Dendritic cell treated with granulocyte-macrophage colony-stimulating factor and Interleukin-4, amounts not matched to agents 40 ng/mL and 50 ng/mL, for 4 days (primary cell): ENCODE measurements around the gene MRGPRD.

Experiments
- H3K27ac Mint-ChIP-seq: one replicate; pipeline ENCODE4 v1.8.0; 2022; ENCODE audit warnings: mild to moderate bottlenecking, mixed read lengths
- H3K27me3 Mint-ChIP-seq: one replicate; pipeline ENCODE4 v1.8.0; 2022; ENCODE audit warnings: mild to moderate bottlenecking, mixed read lengths
- H3K36me3 Mint-ChIP-seq: one replicate; pipeline ENCODE4 v1.8.0; 2022; ENCODE audit warnings: low read depth, mixed read lengths
- H3K4me1 Mint-ChIP-seq: one replicate; pipeline ENCODE4 v1.8.0; 2022; ENCODE audit warnings: low read depth, mixed read lengths
- H3K4me3 Mint-ChIP-seq: one replicate; pipeline ENCODE4 v1.8.0; 2022; ENCODE audit warnings: mild to moderate bottlenecking, moderate library complexity, mixed read lengths
- H3K9me3 Mint-ChIP-seq: one replicate; pipeline ENCODE4 v1.8.0; 2022; ENCODE audit warnings: mixed read lengths
- intact Hi-C: fragments of 100-400 bp; cut with micrococcal nuclease; formaldehyde crosslinking; loops from one replicate; pipeline ENCODE4 v1.15.0; 2022

The MRGPRD gene, protein sequence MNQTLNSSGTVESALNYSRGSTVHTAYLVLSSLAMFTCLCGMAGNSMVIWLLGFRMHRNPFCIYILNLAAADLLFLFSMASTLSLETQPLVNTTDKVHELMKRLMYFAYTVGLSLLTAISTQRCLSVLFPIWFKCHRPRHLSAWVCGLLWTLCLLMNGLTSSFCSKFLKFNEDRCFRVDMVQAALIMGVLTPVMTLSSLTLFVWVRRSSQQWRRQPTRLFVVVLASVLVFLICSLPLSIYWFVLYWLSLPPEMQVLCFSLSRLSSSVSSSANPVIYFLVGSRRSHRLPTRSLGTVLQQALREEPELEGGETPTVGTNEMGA

DNA sequence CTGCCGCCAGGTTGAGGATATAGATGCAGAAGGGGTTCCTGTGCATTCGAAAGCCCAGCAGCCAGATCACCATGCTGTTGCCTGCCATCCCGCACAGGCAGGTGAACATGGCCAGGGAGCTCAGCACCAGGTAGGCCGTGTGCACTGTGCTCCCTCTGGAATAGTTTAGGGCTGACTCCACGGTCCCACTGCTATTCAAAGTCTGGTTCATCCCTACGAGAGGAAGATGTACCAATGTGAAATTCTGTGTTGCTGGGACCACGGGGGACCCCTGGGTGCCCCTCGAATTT is at the start of gene MRGPRD:
Gene MRGPRD (minus strand): TSS at position 211 of the 290 bp plus-strand sequence. CDS start 0 bp downstream, at position 211.
- Mint-ChIP-seq H3K4me1 (no peaks in the 10 kb centered on the region), H3K27me3 (peaks cover 53% of the 10 kb centered on the region)

DNA sequence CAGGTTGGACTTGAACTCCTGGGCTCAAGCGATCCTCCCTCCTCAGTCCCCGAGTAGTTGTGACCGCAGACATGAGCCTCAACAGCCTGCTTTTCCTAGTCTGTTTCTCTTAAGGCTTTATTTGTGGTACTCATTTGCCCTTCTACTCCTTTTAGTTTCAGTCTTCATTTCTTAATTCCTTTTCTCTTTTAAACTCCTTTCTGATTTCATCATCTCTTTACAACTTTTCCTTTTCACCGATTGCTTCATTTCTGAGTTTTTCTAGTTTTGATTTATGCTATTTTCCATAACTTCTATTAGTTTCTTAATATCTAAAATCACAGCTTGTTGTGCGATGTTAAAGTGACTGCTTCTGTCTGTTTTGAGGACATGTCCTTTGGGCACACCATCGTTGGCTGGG is 49.5 kb upstream of the MRGPRD start:
- no peak overlapping the region for H3K4me3 Mint-ChIP-seq

More for the DNA sequence above, at the start of gene MRGPRD:
- intact Hi-C loops: no loop called here
- Mint-ChIP-seq H3K4me3 (no peak within 1 kb of the TSS), H3K36me3 (no peaks in the 10 kb centered on the region), H3K9me3 (no peaks in the 10 kb centered on the region), H3K27ac (no peak within 1 kb of the TSS)

DNA sequence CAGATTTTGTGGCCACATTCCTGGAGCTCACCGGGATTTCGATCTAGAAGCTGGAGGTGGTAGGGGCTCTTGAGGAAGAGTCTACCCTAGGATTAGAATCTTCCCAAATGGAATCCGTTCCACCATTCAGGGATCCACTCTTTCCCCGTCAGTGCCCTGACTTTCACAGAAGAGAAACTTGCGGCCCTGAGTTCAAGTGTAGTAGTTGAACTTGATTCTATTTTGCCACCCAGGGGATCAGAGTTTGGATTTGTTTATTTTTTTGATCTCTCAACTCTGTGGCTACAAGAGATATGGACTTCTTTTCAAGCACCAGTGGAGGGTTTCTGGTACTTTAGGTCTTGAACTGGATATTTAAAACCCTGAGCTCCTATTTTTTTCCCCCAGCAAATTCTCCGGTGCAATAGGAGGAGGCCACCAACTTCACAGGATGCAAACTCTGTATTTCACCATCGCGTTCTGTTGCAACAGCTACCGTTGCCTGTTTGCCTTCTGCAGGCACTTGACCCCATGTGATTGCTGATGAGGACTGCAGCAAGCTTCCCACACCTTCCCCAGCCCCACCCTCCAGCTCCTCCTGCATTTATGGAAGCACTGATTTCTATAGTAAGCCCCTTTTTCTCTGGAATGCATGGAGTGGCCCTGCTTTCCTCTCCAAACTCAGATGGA is 47.1 kb upstream of the MRGPRD start:
- intact Hi-C loops: no loop called here
- Mint-ChIP-seq H3K27ac (no peak overlapping the region), H3K4me3 (no peak overlapping the region)

More for the DNA sequence above, 49.5 kb upstream of the MRGPRD start:
- no peaks in the 10 kb centered on the region for H3K9me3 Mint-ChIP-seq
- no peaks in the 10 kb centered on the region for H3K36me3 Mint-ChIP-seq
- no peaks in the 10 kb centered on the region for H3K27me3 Mint-ChIP-seq
- peaks cover 35% of the 10 kb centered on the region for H3K4me1 Mint-ChIP-seq
- H3K27ac Mint-ChIP-seq: no peak overlapping the region
- intact Hi-C loops: no loop called here

DNA sequence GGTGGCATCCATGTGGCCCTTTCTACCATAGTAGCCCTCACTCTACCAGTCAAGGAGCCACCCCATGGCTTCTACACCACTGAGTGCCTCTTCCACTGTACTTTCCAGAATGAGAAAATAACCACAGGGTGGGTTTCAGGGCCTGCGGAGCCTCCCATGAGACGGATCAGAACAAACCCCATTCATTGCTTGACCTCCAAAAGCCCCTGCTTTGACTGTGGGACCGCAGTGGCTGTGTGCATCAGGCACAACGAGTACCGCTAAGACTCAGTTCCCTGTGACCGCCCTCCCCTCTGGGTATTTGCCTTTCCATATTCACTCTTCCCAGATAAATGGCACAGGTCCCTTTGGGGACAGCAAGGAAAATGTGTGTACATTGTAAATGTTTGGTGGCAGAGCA is 43.7 kb upstream of the MRGPRD start:
- H3K4me3 Mint-ChIP-seq: no peak overlapping the region
- intact Hi-C loops: no loop called here
- H3K9me3 Mint-ChIP-seq: no peaks in the 10 kb centered on the region
- H3K27me3 Mint-ChIP-seq: no peaks in the 10 kb centered on the region
- no peaks in the 10 kb centered on the region for H3K36me3 Mint-ChIP-seq
- H3K4me1 Mint-ChIP-seq: peaks cover 10% of the 10 kb centered on the region
- no peak overlapping the region for H3K27ac Mint-ChIP-seq

More for the DNA sequence above, 47.1 kb upstream of the MRGPRD start:
- Mint-ChIP-seq H3K36me3 (no peaks in the 10 kb centered on the region), H3K27me3 (no peaks in the 10 kb centered on the region), H3K9me3 (no peaks in the 10 kb centered on the region), H3K4me1 (peaks cover 35% of the 10 kb centered on the region)

DNA sequence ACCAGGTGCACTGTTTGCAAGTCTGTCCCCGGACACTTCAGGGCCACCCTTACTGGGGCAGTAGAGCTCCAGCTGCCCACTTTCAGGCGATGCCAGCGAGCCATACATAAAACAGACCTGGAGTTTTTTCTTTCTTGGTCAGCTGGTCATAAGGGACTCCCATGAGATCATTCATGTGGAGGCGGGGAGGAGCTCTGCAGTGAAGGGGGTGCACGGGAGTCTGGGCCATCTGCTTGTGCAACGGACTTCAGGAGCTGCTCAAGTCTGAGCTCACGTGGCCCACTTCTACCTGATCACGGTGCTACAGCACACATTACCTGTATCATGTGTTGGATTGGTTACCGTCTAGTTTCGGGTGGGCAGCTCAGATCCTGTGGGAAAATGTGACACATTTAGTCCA is 41.5 kb upstream of the MRGPRD start:
- H3K4me1 Mint-ChIP-seq: peaks cover under 1% of the 10 kb centered on the region
- no peak overlapping the region for H3K27ac Mint-ChIP-seq
- intact Hi-C loops: no loop called here

DNA sequence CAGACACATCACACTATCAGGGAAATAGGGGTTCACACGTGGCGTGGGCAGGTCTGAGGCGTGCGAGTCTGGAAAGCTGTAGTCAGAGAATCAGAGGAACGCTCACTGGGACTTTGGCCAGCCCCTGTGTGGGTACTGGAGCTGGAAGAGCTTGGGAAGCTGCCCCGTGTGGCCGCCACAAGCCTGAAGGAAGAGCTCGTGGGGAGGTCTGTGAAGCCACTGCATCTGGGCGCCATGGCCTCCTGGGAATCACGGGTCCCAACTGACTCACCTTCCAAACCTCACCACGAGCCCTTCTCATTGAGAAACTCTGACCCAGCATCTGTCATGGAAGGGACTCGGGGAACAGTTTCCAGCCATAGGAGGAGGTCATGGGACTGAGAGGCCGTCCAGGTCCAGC is 38.1 kb upstream of the MRGPRD start:
- H3K4me3 Mint-ChIP-seq: no peak overlapping the region
- H3K27ac Mint-ChIP-seq: no peak overlapping the region
- H3K9me3 Mint-ChIP-seq: no peaks in the 10 kb centered on the region

More for the DNA sequence above, 41.5 kb upstream of the MRGPRD start:
- H3K4me3 Mint-ChIP-seq: no peak overlapping the region
- no peaks in the 10 kb centered on the region for H3K9me3 Mint-ChIP-seq
- H3K36me3 Mint-ChIP-seq: no peaks in the 10 kb centered on the region
- peaks cover 3% of the 10 kb centered on the region for H3K27me3 Mint-ChIP-seq

DNA sequence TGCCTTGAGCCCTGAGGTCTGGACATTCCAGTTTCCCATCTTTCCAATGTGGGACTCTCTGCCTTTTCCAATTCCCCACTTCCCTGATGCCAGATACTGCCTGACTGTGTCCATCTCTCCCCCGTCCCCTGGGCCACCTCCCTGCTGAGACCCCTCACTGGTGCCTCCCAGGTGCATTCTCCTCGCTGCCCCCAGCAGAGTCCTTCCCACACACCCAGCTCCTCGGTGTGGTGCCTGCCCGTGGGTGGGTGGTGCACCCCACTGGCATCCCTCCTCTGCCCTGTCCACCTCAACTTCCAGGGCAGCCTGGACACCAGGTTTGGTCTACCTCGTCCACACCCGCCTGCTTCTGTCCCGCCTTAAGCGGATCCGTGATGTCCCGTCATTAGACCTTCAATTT is 37.2 kb upstream of the MRGPRD start:
- no peaks in the 10 kb centered on the region for H3K36me3 Mint-ChIP-seq
- no peaks in the 10 kb centered on the region for H3K9me3 Mint-ChIP-seq
- H3K27ac Mint-ChIP-seq: no peak overlapping the region
- intact Hi-C loops: no loop called here
- H3K27me3 Mint-ChIP-seq: peaks cover 32% of the 10 kb centered on the region
- H3K4me1 Mint-ChIP-seq: peaks cover 7% of the 10 kb centered on the region
- H3K4me3 Mint-ChIP-seq: no peak overlapping the region

More for the DNA sequence above, 38.1 kb upstream of the MRGPRD start:
- Mint-ChIP-seq H3K4me1 (no peaks in the 10 kb centered on the region), H3K27me3 (peaks cover 22% of the 10 kb centered on the region), H3K36me3 (no peaks in the 10 kb centered on the region)
- intact Hi-C loops: no loop called here

DNA sequence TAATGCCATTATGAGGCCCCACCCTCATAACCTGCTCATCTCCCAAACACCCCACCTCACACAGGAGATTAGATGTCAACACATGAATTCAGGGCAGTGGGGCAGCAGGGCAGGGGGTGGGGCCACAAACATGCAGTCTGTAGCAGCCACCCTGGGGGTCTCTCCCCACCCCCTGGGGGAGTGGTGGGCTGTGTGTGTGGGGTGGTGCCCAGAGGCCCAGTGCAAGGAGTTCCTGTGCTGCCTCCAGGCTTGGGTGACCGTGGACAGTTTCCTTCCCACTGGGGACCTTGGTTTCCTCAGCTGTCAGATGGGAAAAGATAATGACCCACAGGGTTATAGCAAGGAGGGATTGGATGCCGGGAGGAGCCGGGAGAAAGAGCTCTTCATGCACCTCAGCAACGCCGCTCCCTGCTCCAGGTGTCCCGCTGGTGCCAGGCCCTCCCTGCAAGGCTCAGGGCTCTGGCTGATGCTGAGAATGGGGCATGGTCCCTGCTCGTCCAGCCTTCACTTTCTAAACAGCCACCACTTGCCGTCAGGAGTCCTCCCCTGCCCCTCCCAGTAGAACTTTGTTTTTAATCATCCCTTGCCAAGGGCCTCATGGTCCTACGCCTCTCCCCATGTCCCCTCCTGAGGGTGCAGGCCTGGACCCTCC is 34.2 kb upstream of the MRGPRD start:
- peaks cover 33% of the 10 kb centered on the region for H3K4me1 Mint-ChIP-seq
- peaks cover 57% of the 10 kb centered on the region for H3K27me3 Mint-ChIP-seq
- intact Hi-C loops: no loop called here
- no peaks in the 10 kb centered on the region for H3K36me3 Mint-ChIP-seq
- H3K27ac Mint-ChIP-seq: no peak overlapping the region
- no peak overlapping the region for H3K4me3 Mint-ChIP-seq
- H3K9me3 Mint-ChIP-seq: no peaks in the 10 kb centered on the region

DNA sequence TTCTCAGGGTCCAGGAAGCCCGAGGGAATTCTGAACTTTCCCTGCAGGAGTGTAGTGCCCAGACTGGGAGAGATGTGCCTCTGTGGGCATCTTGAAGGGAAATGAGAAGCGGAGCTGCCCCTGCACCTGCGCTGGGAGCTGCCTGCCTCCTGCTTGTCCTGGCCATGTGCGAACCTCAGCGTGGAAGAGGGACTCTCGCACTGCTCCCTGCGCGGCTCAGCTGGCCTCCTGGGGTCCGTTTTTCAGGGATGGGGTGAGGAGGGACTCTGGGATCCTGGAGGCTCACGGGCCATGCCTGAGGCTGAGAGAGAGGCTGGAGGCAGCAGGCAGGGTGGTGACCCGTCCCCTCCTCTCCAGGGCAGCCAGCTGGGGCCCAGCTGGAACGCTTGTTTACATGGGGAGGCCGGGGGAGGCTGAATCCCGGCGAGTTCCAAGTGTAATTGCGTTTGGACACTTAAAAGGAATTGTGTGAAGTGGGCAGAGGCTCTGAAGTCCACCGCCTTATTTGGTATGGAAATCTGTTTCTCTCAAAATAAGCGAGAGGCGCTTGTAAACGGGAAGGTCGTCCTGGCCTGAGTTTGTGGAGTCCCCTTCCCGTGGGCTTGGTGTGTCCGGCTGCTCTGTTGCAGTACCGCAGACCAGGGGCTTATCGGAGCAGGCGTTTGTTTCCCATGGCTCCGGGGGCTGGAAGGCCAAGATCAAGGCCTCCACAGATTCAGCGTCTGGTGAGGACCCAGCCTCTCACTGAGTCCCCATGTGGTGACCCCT is 33.5 kb upstream of the MRGPRD start:
- Mint-ChIP-seq H3K4me1 (peaks cover 36% of the 10 kb centered on the region), H3K27me3 (peaks cover 61% of the 10 kb centered on the region), H3K4me3 (no peak overlapping the region), H3K27ac (no peak overlapping the region), H3K9me3 (no peaks in the 10 kb centered on the region), H3K36me3 (no peaks in the 10 kb centered on the region)
- intact Hi-C loops: no loop called here

DNA sequence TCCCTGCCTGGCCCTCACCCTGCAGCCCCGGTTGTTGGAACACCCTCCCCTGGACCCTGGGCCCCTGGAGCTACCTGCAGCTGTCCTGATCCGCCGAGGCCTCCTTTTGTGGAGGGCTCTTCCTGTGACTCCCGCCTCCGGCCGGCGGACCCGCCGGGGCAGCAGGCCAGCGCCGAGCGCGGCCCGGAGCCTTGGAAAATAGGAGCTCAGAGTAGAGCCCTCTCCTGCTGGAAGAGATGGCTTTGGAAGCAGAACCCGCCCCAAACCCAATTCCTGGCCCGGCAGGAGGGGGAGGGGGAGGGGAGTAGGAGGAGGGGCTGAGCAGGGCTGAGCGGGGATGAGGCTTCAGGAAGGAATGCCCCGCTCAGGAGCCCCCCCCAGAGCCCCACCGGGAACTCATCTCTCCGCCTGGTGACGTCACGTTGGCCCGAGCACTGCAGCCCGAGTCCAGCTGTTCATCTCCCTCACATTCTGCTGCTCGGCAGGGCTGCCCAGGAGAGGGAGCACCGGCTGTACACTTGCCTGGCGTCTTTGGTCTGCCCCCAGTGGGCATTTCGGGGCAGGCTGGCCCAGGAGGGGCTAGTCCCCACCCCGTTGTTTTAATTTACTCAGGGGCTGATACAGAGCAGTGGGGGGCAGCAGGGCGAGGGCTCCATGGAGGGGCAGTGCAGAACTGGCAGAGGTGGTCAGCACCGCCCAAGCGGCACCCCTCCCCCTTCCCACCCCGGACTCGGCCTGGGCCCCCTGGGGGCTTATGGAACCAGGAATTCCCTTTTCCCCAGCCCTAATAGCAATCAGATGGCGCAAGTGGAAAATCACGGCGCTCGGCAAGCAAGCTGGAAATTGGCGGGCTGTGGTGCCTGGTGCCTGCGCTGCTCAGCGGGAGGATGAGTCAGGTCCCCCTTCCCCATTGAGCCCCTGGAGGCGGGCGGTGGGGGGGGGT is 32.5 kb upstream of the MRGPRD start, which contains the start of gene MRGPRF:
Gene MRGPRF (minus strand): TSS at position 238 of the 943 bp plus-strand sequence. CDS start 3,345 bp downstream, outside the sequence.
- peaks cover 46% of the 10 kb centered on the region for H3K4me1 Mint-ChIP-seq
- no peak within 1 kb of the TSS for H3K27ac Mint-ChIP-seq
- no peaks in the 10 kb centered on the region for H3K36me3 Mint-ChIP-seq
- intact Hi-C loops: no loop called here
- no peaks in the 10 kb centered on the region for H3K9me3 Mint-ChIP-seq
- H3K27me3 Mint-ChIP-seq: peaks cover 62% of the 10 kb centered on the region
- no peak within 1 kb of the TSS for H3K4me3 Mint-ChIP-seq

DNA sequence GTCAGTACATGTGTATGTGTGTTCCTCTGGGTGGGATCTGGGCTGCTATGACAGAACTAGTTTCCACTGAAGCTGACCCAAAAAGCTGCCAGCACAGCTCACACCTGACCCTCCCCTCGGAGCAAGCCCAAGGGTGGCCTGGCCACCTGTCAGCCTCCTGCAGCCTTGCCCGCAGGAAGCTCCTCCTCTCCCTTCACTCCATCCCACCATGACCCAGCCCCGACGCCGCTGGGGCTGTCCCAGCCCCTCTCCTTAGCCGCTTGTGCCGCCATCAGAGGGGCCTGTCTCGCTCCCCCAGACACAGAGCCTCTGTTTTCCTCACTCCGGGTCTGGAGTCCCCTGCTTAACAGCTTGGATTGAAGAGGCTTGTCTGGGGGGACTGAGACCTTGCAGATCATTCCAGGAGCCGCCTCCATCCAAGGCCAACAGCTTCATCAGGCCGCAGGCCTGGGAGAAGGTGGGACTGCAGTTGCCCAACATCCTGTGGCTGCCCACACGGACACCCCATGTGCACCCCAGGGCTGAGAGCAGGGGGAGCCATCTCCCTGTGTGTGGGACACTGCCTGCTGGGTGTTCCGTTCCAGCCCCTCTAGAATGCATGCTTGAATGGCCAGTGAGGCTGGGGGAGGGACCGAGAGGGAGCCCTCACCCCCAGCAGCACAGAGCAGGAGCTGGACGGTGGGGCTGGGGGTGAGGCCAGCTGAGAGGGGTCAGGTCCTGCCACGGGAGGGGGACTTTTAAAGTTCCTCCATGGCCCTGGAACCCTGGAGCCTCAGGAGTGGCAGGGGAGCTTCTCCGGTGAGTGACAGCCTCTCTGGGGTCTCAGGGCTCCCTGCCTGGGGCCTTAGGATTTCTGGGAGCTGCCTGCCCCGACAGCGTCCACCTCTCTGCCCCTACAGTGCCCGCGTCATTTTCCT is 31.6 kb upstream of the MRGPRD start:
- H3K4me1 Mint-ChIP-seq: peaks cover 50% of the 10 kb centered on the region
- H3K27ac Mint-ChIP-seq: no peak overlapping the region
- intact Hi-C loops: no loop called here
- H3K9me3 Mint-ChIP-seq: no peaks in the 10 kb centered on the region
- H3K27me3 Mint-ChIP-seq: peaks cover 69% of the 10 kb centered on the region
- H3K4me3 Mint-ChIP-seq: no peak overlapping the region
- no peaks in the 10 kb centered on the region for H3K36me3 Mint-ChIP-seq

DNA sequence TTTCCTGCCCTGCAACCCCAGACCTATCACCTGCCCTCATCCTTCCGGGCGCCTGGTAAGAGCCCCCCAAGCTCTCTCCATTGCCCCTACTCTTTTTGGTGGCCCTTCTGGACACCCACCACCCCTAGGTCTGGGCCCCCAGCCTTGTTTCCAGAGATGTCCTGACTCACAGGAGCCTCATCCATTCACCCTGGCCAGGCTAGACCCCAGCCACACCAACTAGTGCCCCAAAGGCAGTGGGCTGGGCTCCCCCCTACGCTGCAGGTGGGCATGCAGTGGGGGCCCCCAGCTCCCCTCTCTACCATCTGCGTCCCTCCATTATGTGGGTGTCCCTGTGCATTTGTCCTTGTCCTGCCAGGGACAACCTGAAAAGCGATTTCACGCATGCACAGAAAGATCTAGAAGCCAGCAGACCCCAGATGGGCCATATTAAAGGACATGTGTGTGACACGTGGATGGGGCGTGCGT is 30.9 kb upstream of the MRGPRD start:
- H3K36me3 Mint-ChIP-seq: no peaks in the 10 kb centered on the region
- intact Hi-C loops: no loop called here
- no peaks in the 10 kb centered on the region for H3K9me3 Mint-ChIP-seq
- no peak overlapping the region for H3K4me3 Mint-ChIP-seq
- no peak overlapping the region for H3K27ac Mint-ChIP-seq
- peaks cover 71% of the 10 kb centered on the region for H3K27me3 Mint-ChIP-seq
- peaks cover 50% of the 10 kb centered on the region for H3K4me1 Mint-ChIP-seq
